A549 (cell line): ENCODE measurements around the gene TFR2. TPM values are rescaled to one million over a fixed set of nuclear protein-coding genes. Genes with fewer than 3 reads are reported as not detected.
A peak's percentile ranks its signal among the peaks of the same experiment; 100 is the strongest.

Experiments
- ATOH8 ChIP-seq: fragments of 250-450 bp; sonication (Bioruptor Pico); IDR thresholded peaks from 2 replicates; pipeline ENCODE4 v1.5.0; 2020; ENCODE audit warnings: low read depth, mild to moderate bottlenecking, moderate library complexity
- BCL3 ChIP-seq: fragments of >200 bp; sonication (Bioruptor Twin); formaldehyde crosslinking; IDR thresholded peaks from 3 replicates; pipeline ENCODE4 v1.6.1; 2016
- CBX2 ChIP-seq: fragments of 200-600 bp; sonication (generic); IDR thresholded peaks from 2 replicates; pipeline ENCODE4 v1.6.1; 2016; ENCODE audit warnings: low read depth, mild to moderate bottlenecking, borderline replicate concordance
- CBX8 ChIP-seq: fragments of 200-600 bp; sonication (generic); IDR thresholded peaks from 2 replicates; pipeline ENCODE4 v1.6.1; 2016
- CEBPB ChIP-seq, 2 experiments: fragments of >200 bp in 1 of 2; sonication (Bioruptor Twin) in 1 of 2; formaldehyde crosslinking in 1 of 2; IDR thresholded peaks; 2 replicates each; pipeline ENCODE4 v1.6.1; 2012 to 2016
- CTCF ChIP-seq: fragments of >200 bp; sonication (Bioruptor Twin); formaldehyde crosslinking; IDR thresholded peaks from 3 replicates; pipeline ENCODE4 v1.5.1; 2016
- EHF ChIP-seq: fragments of 250-450 bp; sonication (Bioruptor Pico); IDR thresholded peaks from 2 replicates; pipeline ENCODE4 v1.5.0; 2020; ENCODE audit warnings: mild to moderate bottlenecking
- ELK1 ChIP-seq: fragments of 150-350 bp; IDR thresholded peaks from 2 replicates; pipeline ENCODE4 v1.6.1; 2014; ENCODE audit warnings: low read depth, mild to moderate bottlenecking, low read length
- EP300 ChIP-seq, 2 experiments: fragments of >200 bp; sonication (Bioruptor Twin); formaldehyde crosslinking; IDR thresholded peaks; 2 replicates in 1 of 2; 3 replicates in 1 of 2; pipeline ENCODE4 v1.6.1; 2016 to 2017
- FOXS1 ChIP-seq: fragments of 250-450 bp; sonication (Bioruptor Pico); IDR thresholded peaks from 2 replicates; pipeline ENCODE4 v1.5.0; 2020; ENCODE audit warnings: mild to moderate bottlenecking, moderate library complexity
- HEYL ChIP-seq: fragments of 250-450 bp; sonication (Bioruptor Pico); IDR thresholded peaks from 2 replicates; pipeline ENCODE4 v1.8.0; 2021; ENCODE audit warnings: mild to moderate bottlenecking, moderate library complexity
- HOXA7 ChIP-seq: fragments of 250-450 bp; sonication (Bioruptor Pico); IDR thresholded peaks from 2 replicates; pipeline ENCODE4 v1.5.0; 2020; ENCODE audit warnings: mild to moderate bottlenecking, moderate library complexity
- JUNB ChIP-seq: fragments of >200 bp; sonication (Bioruptor Twin); formaldehyde crosslinking; IDR thresholded peaks from 2 replicates; pipeline ENCODE4 v1.6.1; 2016
- NPAS2 ChIP-seq: fragments of 250-450 bp; sonication (Bioruptor Pico); IDR thresholded peaks from 2 replicates; pipeline ENCODE4 v1.8.0; 2022; ENCODE audit warnings: mild to moderate bottlenecking, moderate library complexity, borderline replicate concordance
- PBX3 ChIP-seq: IDR thresholded peaks from 2 replicates; pipeline ENCODE4 v1.6.1; 2012
- PHF8 ChIP-seq: fragments of 200-600 bp; sonication (generic); IDR thresholded peaks from 2 replicates; pipeline ENCODE4 v1.6.1; 2016; ENCODE audit warnings: low read depth, mild to moderate bottlenecking, antibody characterized with exemption, moderate library complexity, borderline replicate concordance
- RAD21 ChIP-seq, 2 experiments: fragments of >200 bp in 1 of 2; sonication (Bioruptor Twin) in 1 of 2; formaldehyde crosslinking in 1 of 2; IDR thresholded peaks in 1 of 2; conservative IDR thresholded peaks in 1 of 2; 2 replicates in 1 of 2; 3 replicates in 1 of 2; pipeline ENCODE4 v1.6.1; 2012 to 2018; ENCODE audit warnings: inconsistent platforms in 1 of 2
- TP53 ChIP-seq: fragments of 250-450 bp; sonication (Bioruptor Pico); IDR thresholded peaks from 2 replicates; pipeline ENCODE4 v1.5.0; 2021; ENCODE audit warnings: mild to moderate bottlenecking, moderate library complexity
- USF2 ChIP-seq: fragments of 450-650 bp; IDR thresholded peaks from 2 replicates; pipeline ENCODE4 v1.6.1; 2014; ENCODE audit warnings: antibody characterized with exemption
- ZC3H11A ChIP-seq: fragments of 450-650 bp; IDR thresholded peaks from 2 replicates; pipeline ENCODE4 v1.6.1; 2014; ENCODE audit warnings: antibody characterized with exemption, mild to moderate bottlenecking
- ZNF302 ChIP-seq: fragments of 250-450 bp; sonication (Bioruptor Pico); IDR thresholded peaks from 2 replicates; pipeline ENCODE4 v1.9.0; 2021; ENCODE audit warnings: inconsistent platforms, mild to moderate bottlenecking, moderate library complexity
- polyA plus RNA-seq, 4 experiments: library from polyadenylated mRNA; depleted of rRNA in 3 of 4; stranded (reverse); fragments of >200 nt; fragmentation: RNase III in 1 of 4; extraction: RNeasy Plus Mini Kit Qiagen cat#74134 plus additional on column Dnase treatment in 1 of 4; gene quantifications; 2 replicates in 3 of 4; 3 replicates in 1 of 4; pipeline ENCODE4 v1.2.3, GENCODE V29; 2011 to 2017

Gene TFR2
- polyA plus RNA-seq, 2 of the 4 experiments (the other 2 are of a cell fraction), result 1.1 to 2.5 TPM

- no peak; the same call in 1 of the 2 replicates for TF ChIP-seq PHF8
- no peak for TF ChIP-seq NPAS2 (CRISPR knock-in tag)
- TF ChIP-seq CEBPB (IDR thresholded peaks at IDR 0.05), result no peak
- no peak for TF ChIP-seq EHF (CRISPR knock-in tag)
- TF ChIP-seq RAD21 (conservative IDR thresholded peaks at IDR 0.05 in 1 of 2, IDR thresholded peaks at IDR 0.05 in 1 of 2), result peak; percentile 16 to 26; a peak in 1 of 5 replicates
- TF ChIP-seq ZNF302 (CRISPR knock-in tag), result no peak
- no peak for TF ChIP-seq BCL3
- no peak for TF ChIP-seq PBX3
- no peak for TF ChIP-seq USF2
- TF ChIP-seq CBX8, result no peak
- TF ChIP-seq ELK1, result no peak
- TF ChIP-seq ATOH8 (CRISPR knock-in tag), result no peak
- no peak for TF ChIP-seq ZC3H11A
- TF ChIP-seq TP53, result no peak
- TF ChIP-seq HOXA7 (CRISPR knock-in tag), result no peak
- no peak for TF ChIP-seq CBX2
- TF ChIP-seq EP300 (IDR thresholded peaks at IDR 0.05), result no peak
- TF ChIP-seq HEYL, result no peak
- no peak for TF ChIP-seq JUNB
- TF ChIP-seq FOXS1 (CRISPR knock-in tag), result no peak
- TF ChIP-seq CTCF, result peak; percentile 43; the same call in 2 of the 3 replicates
Observed at GRCh38 chr7:100632951-100633717, 8.2 kb downstream of the TFR2 start (continued).
